Trophoblast cell (in vitro differentiated cells and primary cell): ENCODE data around the gene CMTM1.

Experiments used
- DNase-seq, 2 donors: peaks; one replicate each; pipeline ENCODE4 v3.0.0-alpha.2; 2016
- H2AFZ ChIP-seq: 2 replicates; pipeline ENCODE4 v1.6.1; 2013; ENCODE audit warnings: low read length, moderate library complexity, mild to moderate bottlenecking; ENCODE audit not compliant: insufficient read depth, poor library complexity
- H2AK5ac ChIP-seq: 2 replicates; pipeline ENCODE4 v1.6.1; 2013; ENCODE audit warnings: mild to moderate bottlenecking, low read length
- H2BK120ac ChIP-seq: 2 replicates; pipeline ENCODE4 v1.6.1; 2013; ENCODE audit warnings: low read length, mild to moderate bottlenecking, moderate library complexity; ENCODE audit not compliant: insufficient read depth, poor library complexity
- H2BK12ac ChIP-seq: 2 replicates; pipeline ENCODE4 v1.6.1; 2013; ENCODE audit warnings: mild to moderate bottlenecking, low read length, moderate library complexity
- H2BK5ac ChIP-seq: 2 replicates; pipeline ENCODE4 v1.6.1; 2013; ENCODE audit warnings: low read length, low read depth, moderate library complexity, mild to moderate bottlenecking; ENCODE audit not compliant: poor library complexity
- H3K14ac ChIP-seq: 2 replicates; pipeline ENCODE4 v1.6.1; 2013; ENCODE audit warnings: mild to moderate bottlenecking, low read length
- H3K18ac ChIP-seq: 2 replicates; pipeline ENCODE4 v1.6.1; 2013; ENCODE audit warnings: mild to moderate bottlenecking, low read length
- H3K23ac ChIP-seq: 2 replicates; pipeline ENCODE4 v1.6.1; 2013; ENCODE audit warnings: low read length
- H3K27ac ChIP-seq: 2 replicates; pipeline ENCODE4 v1.5.1; 2013; ENCODE audit warnings: low read depth, mild to moderate bottlenecking, inconsistent platforms, low read length, moderate library complexity
- H3K27me3 ChIP-seq: 2 replicates; pipeline ENCODE4 v1.6.1; 2013; ENCODE audit warnings: inconsistent platforms, mild to moderate bottlenecking, low read length, moderate library complexity; ENCODE audit not compliant: insufficient read depth
- H3K36me3 ChIP-seq, 2 experiments: 1 replicate in 1 of 2; 2 replicates in 1 of 2; pipeline ENCODE4 v1.6.1; 2013; ENCODE audit warnings: low read length in 2 of 2, mild to moderate bottlenecking in 2 of 2, moderate library complexity in 1 of 2; ENCODE audit not compliant: insufficient read depth in 2 of 2, control insufficient read depth in 1 of 2
- H3K4ac ChIP-seq: 2 replicates; pipeline ENCODE4 v1.6.1; 2013; ENCODE audit warnings: low read depth, mild to moderate bottlenecking, low read length, moderate library complexity
- H3K4me1 ChIP-seq, 2 experiments: 1 replicate in 1 of 2; 2 replicates in 1 of 2; pipeline ENCODE4 v1.6.1; 2013; ENCODE audit warnings: low read length in 2 of 2, mild to moderate bottlenecking in 2 of 2, moderate library complexity in 1 of 2; ENCODE audit not compliant: insufficient read depth in 2 of 2, control insufficient read depth in 1 of 2
- H3K4me2 ChIP-seq: 2 replicates; pipeline ENCODE4 v1.6.1; 2013; ENCODE audit warnings: inconsistent platforms, mild to moderate bottlenecking, low read length, moderate library complexity
- H3K4me3 ChIP-seq: 2 replicates; pipeline ENCODE4 v1.5.1; 2013; ENCODE audit warnings: mild to moderate bottlenecking, low read depth, low read length, inconsistent platforms
- H3K79me1 ChIP-seq: one replicate; pipeline ENCODE4 v1.6.1; 2013; ENCODE audit warnings: low read length
- H3K79me2 ChIP-seq: 2 replicates; pipeline ENCODE4 v1.6.1; 2013; ENCODE audit warnings: low read length, mild to moderate bottlenecking; ENCODE audit not compliant: control insufficient read depth, insufficient read depth, poor library complexity
- H3K9ac ChIP-seq: 2 replicates; pipeline ENCODE4 v1.6.1; 2013; ENCODE audit warnings: mild to moderate bottlenecking, low read length
- H3K9me3 ChIP-seq: 2 replicates; pipeline ENCODE4 v1.6.1; 2013; ENCODE audit warnings: low read depth, mild to moderate bottlenecking, control low read depth, inconsistent platforms, low read length; ENCODE audit not compliant: insufficient read depth
- H4K12ac ChIP-seq: 2 replicates; pipeline ENCODE4 v1.6.1; 2013; ENCODE audit warnings: low read depth, mild to moderate bottlenecking, low read length, moderate library complexity
- H4K8ac ChIP-seq: 2 replicates; pipeline ENCODE4 v1.6.1; 2013; ENCODE audit warnings: low read depth, mild to moderate bottlenecking, low read length, moderate library complexity
- H4K91ac ChIP-seq: one replicate; pipeline ENCODE4 v1.6.1; 2013; ENCODE audit warnings: low read depth, mild to moderate bottlenecking, low read length, moderate library complexity
- WGBS: extraction: QIAGEN DNeasy Blood & Tissue Kit; methylation state at CpG from one replicate; pipeline ENCODE4 v1.1.7; 2013; ENCODE audit warnings: missing lambda C conversion rate; ENCODE audit not compliant: insufficient read length, insufficient coverage; ENCODE audit errors: extremely low coverage; 5-methylcytosine and 5-hydroxymethylcytosine counted together

The CMTM1 gene

GRCh38 chr16:66574531-66574930 is 8.3 kb downstream of the CMTM1 start:
- H3K9me3 ChIP-seq, result no peaks in the 10 kb centered on the region
- no peak overlapping the region for H4K91ac ChIP-seq
- H2AK5ac ChIP-seq, result no peak overlapping the region
- H3K4me1 ChIP-seq, result no peaks in the 10 kb centered on the region
- no peaks in the 10 kb centered on the region for H3K36me3 ChIP-seq
- H4K8ac ChIP-seq, result no peak overlapping the region
- H4K12ac ChIP-seq, result no peak overlapping the region
- no peaks in the 10 kb centered on the region for H3K79me2 ChIP-seq
- no peak overlapping the region for H2BK12ac ChIP-seq
- H3K14ac ChIP-seq, result no peak overlapping the region
- no peak overlapping the region for H2BK120ac ChIP-seq
- no peak overlapping the region for H3K27ac ChIP-seq
- H2AFZ ChIP-seq, result no peak overlapping the region
- H2BK5ac ChIP-seq, result no peak overlapping the region
- H3K4me3 ChIP-seq, result no peak overlapping the region
- no peak overlapping the region for H3K18ac ChIP-seq
- no peak overlapping the region for H3K9ac ChIP-seq
- no peaks in the 10 kb centered on the region for H3K79me1 ChIP-seq
- H3K27me3 ChIP-seq, result peaks cover 2% of the 10 kb centered on the region
- no peak overlapping the region for H3K23ac ChIP-seq
- no peak overlapping the region for H3K4me2 ChIP-seq
- no peak overlapping the region for H3K4ac ChIP-seq
- DNase-seq, result no peak
- WGBS, result no CpG with 5 or more reads among the region's 3 CpGs

DNA sequence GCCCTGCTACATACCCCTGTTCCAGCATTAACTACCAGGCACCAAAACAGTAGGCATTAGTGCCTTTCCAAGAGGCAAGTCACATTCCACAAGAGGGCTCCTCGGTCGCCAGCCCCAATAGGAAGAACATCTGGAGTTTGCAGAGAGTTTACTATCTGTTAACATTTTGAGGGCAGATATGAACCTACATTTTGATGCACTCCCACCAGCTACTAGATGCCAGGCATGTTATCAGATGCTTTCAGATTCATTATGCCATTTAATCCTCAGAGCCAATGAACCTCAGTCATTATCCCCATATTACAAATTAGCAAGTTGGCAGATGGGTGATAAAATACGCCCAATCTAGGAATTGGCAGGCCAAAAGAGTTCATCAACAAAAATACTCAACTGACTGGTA is 8.8 kb downstream of the CMTM1 start:
- Histone ChIP-seq H3K36me3 (no peaks in the 10 kb centered on the region), H3K4me2 (no peak overlapping the region), H3K9ac (no peak overlapping the region), H2AFZ (no peak overlapping the region), H3K9me3 (no peaks in the 10 kb centered on the region), H4K91ac (no peak overlapping the region), H4K12ac (no peak overlapping the region), H3K4me1 (no peaks in the 10 kb centered on the region), H3K14ac (no peak overlapping the region), H3K18ac (no peak overlapping the region), H3K23ac (no peak overlapping the region), H2BK120ac (no peak overlapping the region), H2AK5ac (no peak overlapping the region), H3K79me2 (no peaks in the 10 kb centered on the region), H4K8ac (no peak overlapping the region), H3K27me3 (peaks cover 2% of the 10 kb centered on the region), H3K79me1 (no peaks in the 10 kb centered on the region), H3K4me3 (no peak overlapping the region), H2BK12ac (no peak overlapping the region), H3K4ac (no peak overlapping the region), H3K27ac (no peak overlapping the region), H2BK5ac (no peak overlapping the region)
- no CpG with 5 or more reads among the region's 3 CpGs for WGBS
- DNase-seq, result no peak

GRCh38 chr16:66576296-66576695 is 10.1 kb downstream of the CMTM1 start:
- H3K4me2 ChIP-seq, result no peak overlapping the region
- no peak overlapping the region for H2BK12ac ChIP-seq
- no peak overlapping the region for H3K18ac ChIP-seq
- no peaks in the 10 kb centered on the region for H3K36me3 ChIP-seq
- no peaks in the 10 kb centered on the region for H3K79me1 ChIP-seq
- H3K27me3 ChIP-seq, result peaks cover 2% of the 10 kb centered on the region
- H3K9ac ChIP-seq, result no peak overlapping the region
- H3K9me3 ChIP-seq, result no peaks in the 10 kb centered on the region
- no peak overlapping the region for H3K4ac ChIP-seq
- no peak for DNase-seq
- no peak overlapping the region for H4K8ac ChIP-seq
- no peak overlapping the region for H2AFZ ChIP-seq
- WGBS, result no CpG with 5 or more reads among the region's 5 CpGs
- H4K12ac ChIP-seq, result no peak overlapping the region
- no peak overlapping the region for H3K27ac ChIP-seq
- no peak overlapping the region for H2BK120ac ChIP-seq
- no peak overlapping the region for H3K4me3 ChIP-seq
- no peak overlapping the region for H2BK5ac ChIP-seq
- H2AK5ac ChIP-seq, result no peak overlapping the region
- no peak overlapping the region for H3K23ac ChIP-seq
- no peak overlapping the region for H3K14ac ChIP-seq
- peaks cover 4 to 5% of the 10 kb centered on the region in 2 experiments for H3K4me1 ChIP-seq
- H4K91ac ChIP-seq, result no peak overlapping the region
- no peaks in the 10 kb centered on the region for H3K79me2 ChIP-seq

- no peak within 1 kb of the TSS for H4K91ac ChIP-seq
- WGBS, result no CpG with 5 or more reads among the region's 77 CpGs
Measured at GRCh38 chr16:66578651-66579531, 12.7 kb downstream of the CMTM1 start, which contains the start of gene CMTM2. Gene CMTM2, plus strand, starts transcription at chr16:66579463. Its CDS starts 145 bp downstream, at chr16:66579608.

More at GRCh38 chr16:66578651-66579531, 12.7 kb downstream of the CMTM1 start, which contains the start of gene CMTM2:
- Histone ChIP-seq H3K9me3 (no peaks in the 10 kb centered on the region), H2AFZ (no peak within 1 kb of the TSS), H2AK5ac (no peak within 1 kb of the TSS), H3K4me2 (no peak within 1 kb of the TSS), H3K36me3 (no peaks in the 10 kb centered on the region), H4K12ac (no peak within 1 kb of the TSS), H3K14ac (no peak within 1 kb of the TSS), H3K4me3 (no peak within 1 kb of the TSS), H2BK12ac (no peak within 1 kb of the TSS), H3K27me3 (peaks cover 2% of the 10 kb centered on the region), H3K4me1 (peaks cover 4 to 5% of the 10 kb centered on the region in 2 experiments), H3K79me2 (no peaks in the 10 kb centered on the region), H3K27ac (no peak within 1 kb of the TSS), H2BK120ac (no peak within 1 kb of the TSS), H2BK5ac (no peak within 1 kb of the TSS), H3K79me1 (no peaks in the 10 kb centered on the region), H4K8ac (no peak within 1 kb of the TSS), H3K23ac (no peak within 1 kb of the TSS), H3K18ac (no peak within 1 kb of the TSS), H3K4ac (no peak within 1 kb of the TSS), H3K9ac (no peak within 1 kb of the TSS)
- DNase-seq, result no peak
